HG03575 (cell line): ENCODE results near the gene ATOSB.
A peak's percentile ranks its signal among the peaks of the same experiment; 100 is the strongest.

Experiments
- ATAC-seq: cut with Tn5 transposase; IDR thresholded peaks from one replicate; pipeline ENCODE4 v1.9.1; 2021; ENCODE audit not compliant: unreplicated experiment, insufficient number of reproducible peaks, low FRiP score; ENCODE audit errors: extremely low read depth

The ATOSB gene

DNA sequence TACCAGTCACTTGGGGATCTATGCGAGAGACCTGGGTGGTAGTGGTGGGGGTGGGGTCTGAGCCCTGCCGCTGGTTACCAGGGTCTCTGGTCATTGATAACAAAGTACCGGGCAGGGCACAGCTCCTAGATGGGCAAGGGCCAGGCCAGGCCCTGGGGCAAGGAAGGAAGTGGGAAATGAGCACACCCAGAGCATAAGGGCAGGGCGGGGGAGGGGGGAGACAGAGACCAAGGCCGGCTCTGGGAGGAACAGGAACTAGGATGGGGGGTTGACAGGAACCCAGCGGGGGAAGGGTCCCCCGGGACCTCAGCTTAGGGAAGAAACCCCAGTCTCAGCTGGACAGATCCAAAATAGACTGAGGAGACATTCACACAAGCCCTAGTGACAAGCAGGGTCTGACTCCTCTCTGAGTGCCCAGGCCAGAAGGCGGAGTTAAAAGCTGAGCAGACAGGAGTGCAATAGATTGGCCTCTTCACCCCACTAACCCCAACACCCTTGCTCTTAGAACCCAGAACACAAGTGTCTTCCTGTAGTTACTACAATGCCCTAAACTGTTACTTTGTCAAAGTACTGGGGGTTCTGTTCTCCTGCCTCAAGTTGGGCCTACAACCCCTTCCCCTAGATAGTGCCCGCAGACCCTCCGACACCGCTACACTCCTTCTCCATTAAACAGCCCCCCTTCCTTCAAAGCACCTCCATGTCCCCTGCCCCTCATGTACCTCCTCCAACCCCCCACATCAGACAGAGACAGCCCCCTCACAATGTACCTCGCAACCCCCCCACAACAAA is 628 bp downstream of the ATOSB start:
- no peak for ATAC-seq

DNA sequence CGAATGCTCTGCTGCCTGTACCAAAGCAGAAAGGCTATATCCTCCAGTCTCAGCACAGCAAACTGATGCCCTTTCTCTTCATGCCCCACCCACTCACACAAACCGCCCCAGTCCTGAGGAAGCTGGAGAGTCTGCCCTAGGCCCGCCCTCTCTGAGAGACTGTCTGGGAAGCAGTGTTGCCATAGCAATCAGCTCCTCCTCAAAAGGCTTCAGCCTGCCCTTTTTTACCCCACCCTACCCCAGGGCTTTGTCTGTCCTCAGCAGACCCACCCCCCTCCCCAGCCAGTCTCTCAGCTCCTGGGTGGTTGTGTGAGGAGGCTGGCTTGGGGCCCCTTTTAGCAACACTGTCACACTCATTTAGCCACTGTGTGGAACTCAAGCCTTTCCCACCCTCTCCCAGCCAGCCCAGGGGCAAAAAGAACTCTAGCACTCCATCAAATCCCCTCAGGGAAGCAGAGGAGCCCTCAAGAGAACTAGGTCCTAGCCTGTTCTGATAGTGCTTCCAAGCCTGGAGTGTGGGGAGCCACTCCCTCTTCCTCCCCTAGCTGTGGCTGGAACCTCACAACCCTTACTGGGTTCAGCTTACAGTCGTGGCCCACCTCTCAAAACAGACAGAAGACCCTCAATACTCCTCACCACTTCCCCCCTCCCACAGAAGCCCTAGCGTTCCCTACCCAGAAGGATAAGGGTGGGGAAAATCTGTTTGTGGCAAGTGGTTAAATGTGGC is 1.4 kb downstream of the ATOSB start:
- no peak for ATAC-seq

- ATAC-seq = no peak
Observed at GRCh38 chr9:35112257-35113020, 3.2 kb downstream of the ATOSB start.

DNA sequence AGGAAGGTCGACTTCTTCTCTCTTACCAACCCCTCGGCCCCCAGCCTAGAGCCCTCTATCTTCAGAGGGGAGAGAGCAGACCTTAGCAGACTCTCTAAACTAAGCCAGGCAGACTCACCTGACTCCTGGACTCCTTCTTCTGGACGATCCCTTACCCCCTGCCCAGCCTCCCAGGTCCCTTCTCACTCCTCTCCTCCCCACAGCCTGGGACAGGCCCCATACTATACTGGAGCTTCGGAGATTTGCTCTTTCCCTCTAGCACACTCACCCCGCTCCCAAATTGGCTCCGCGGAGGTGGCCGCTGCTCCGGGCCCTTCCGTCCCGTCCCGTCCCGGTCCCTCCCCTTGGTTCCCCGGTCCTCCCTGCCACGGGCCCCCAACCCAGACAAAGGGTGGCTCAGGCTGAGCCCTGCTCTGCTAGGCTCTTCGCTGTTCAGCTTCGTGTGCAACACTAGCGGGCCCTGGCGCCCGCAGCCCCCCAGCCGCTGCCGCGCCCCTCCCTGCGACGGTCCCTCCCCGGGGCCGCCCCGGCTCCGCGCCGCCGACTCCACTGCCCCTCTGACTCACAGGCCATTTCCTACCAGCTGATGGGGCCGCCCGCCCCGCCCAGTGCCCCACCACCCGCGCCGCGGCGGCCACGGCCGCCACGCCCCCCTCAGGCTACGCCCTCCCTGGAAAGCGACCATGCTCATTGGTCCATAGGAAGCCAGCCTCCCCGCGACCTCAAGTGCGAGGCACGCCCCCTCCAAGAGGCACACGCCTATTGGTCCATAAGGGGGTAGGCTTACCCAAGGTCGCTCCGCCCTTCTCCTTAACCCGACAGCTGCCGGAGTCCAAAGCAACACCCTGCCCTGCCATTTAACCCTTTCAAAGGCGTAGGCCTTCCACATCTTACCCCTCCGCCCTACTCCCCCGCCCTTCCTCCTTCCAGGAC is 4.4 kb downstream of the ATOSB start:
- peak; percentile 52 for ATAC-seq

GRCh38 chr9:35110327-35110761 is 5.3 kb downstream of the ATOSB start:
- no peak for ATAC-seq

- ATAC-seq = no peak
Observed at GRCh38 chr9:35108946-35109575, 6.6 kb downstream of the ATOSB start.

DNA sequence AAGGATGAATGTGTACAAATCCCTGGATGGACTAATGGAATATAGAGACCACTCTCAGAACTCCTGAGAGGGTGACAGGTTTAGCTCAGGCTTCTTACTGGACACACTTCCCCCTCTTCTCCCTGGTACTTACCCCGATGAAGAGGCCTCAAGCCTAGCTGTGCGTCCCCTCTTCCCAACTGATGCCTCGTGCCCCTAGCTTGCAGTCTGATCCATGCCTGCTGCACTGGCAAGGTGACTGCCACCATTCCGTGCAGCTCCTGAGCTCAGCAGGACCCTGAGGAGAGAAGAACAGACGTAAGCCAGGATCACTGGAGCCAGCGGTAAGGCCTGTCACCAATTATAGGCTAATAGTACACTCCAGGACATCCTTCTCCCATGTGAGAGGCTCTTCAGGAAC is 7.2 kb downstream of the ATOSB start:
- ATAC-seq = no peak

- no peak for ATAC-seq
Observed at GRCh38 chr9:35107297-35108290, 8.1 kb downstream of the ATOSB start.

DNA sequence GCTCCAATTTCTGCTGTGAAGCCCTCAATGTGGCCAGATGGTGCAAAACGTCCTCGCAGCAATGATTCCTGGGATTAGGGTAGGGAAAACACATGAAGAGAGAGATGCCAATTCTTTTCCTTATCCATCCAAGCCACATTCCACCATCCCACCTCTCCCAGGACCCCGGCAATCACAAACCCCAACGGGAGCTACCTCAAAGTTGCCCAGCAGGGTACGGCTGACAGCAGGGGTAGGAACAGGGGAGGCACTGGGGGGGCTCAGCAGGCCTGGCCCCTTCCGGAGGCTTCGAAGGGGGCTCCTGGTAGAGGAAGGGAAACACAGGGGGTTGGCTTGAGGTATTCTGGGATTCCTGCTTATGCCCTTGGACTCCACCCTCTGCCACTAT is 9.3 kb downstream of the ATOSB start:
- ATAC-seq = no peak

DNA sequence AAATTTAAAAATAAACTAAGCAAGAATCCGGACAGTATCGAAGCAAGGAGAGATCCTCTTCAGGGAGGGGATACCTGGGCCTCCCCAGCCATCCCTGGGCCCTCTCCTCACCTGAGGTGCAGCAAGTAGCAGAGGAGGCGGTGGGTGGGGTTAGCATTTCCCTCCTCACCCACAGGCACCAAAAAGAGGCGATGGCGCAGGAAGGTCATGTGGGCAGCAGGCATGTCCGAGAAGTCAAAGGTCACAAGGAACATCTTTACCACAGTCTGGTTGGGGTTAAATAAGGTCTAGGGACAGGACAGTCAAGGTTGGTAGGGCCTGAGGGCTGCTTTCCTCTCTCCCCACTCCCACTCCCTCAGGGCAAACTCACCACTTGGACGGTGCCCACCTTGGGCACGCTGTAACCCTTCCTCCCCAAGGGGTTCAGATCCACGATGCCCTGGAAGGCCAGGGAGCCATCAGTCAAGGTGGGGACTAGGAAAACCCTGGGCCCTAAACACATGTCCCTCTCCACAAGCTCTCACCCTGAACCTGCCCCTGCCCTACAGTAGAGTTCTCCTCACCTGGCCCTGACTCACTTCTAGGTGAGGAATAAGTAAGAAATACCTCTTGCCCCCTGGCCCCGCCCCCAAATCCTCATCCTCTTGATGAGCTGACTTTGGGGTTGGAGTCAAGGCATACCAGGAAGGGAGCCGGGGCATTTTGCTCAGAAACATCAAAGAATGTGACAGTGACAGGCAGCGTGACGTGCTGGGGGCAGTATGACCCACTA is 9.9 kb downstream of the ATOSB start:
- ATAC-seq = no peak

- no peak for ATAC-seq
Observed at GRCh38 chr9:35105126-35105525, 10.5 kb downstream of the ATOSB start.

GRCh38 chr9:35104586-35104985 is 11.1 kb downstream of the ATOSB start:
- no peak for ATAC-seq

DNA sequence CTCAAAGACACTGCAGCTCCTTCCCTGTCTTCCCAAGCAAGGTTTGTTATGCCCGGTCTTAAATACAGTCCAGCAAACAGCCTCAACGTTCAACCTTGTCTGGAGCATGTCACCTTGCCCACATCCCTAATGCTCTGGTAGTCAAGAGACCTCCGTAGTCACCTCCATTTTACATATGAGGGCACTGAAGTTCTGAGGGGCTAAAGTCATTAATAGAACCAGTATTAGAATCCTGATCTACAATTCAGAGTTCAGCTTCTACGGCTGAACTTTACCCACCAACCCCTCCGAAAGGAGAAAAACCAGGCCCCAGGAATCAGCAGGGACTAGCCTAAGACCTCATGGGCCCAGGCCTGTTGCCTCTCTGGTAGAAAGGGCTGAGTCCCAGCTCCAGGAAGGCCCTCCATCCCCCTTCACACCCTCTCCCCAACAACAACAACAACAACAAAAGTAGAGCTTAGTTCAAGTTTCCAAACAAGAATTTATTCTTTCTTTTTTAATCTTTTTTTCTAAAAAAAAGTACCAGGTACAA is 11.9 kb downstream of the ATOSB start:
- no peak for ATAC-seq

DNA sequence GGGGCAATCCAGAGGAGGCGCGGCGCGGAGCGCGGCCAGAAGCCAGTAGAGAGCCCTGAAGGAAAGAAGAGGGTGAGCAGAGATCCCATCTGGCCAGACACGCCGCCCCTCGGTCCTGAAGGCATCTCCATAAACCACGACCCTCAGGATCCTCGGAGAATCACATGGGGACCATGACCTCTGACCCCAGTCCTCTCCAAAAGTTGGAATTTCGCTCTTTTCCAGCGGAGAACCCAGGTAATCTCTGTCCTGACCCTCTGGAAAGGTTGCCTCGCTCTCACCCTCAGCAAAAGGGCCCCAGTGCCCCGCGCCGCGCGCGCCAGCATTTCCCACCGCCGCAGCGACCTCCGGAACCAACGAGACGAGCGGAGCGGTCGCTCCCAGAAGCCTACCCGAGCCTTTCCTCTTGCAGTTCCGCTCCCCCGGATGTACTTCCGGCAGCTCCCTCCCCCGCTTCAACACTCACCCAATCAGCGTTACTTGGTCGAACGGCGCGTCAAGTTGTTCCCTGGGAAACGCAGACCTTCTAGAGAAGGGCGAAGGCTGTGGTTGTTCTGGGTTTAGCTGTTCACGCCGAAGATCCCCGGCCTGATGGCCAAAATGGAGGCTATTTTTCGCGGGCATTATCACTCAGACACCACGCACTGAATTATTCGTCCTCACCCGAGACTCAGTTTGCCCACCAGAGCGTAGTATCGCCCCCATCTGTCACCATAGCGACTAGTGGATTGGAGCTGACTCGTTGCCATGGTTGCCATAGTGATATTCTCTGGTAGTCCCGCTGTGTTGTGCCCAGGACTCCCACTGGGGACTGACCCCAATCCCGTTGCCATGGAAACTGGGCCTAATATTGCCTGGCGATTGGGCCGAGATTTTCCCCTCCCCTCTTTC is 12.6 kb downstream of the ATOSB start, which contains the start of gene STOML2:
STOML2 (minus strand) TSS at position 363 of the 891 bp plus-strand sequence; CDS start at position 326, 37 bp downstream.
- ATAC-seq = peak; percentile 64

- ATAC-seq = no peak
Observed at GRCh38 chr9:35102465-35102768, 13.2 kb downstream of the ATOSB start.
